MM.1S (cell line): ENCODE data around the gene BMPER.

ENCODE experiments used
- DNase-seq: peaks from one replicate; pipeline ENCODE4 v3.0.0-alpha.2; 2015
- H2AFZ ChIP-seq: fragments of 300-600 bp; sonication (generic); 2 replicates; pipeline ENCODE4 v1.6.0; 2016; ENCODE audit warnings: antibody characterized with exemption, low read length
- H3F3A ChIP-seq: fragments of 300-600 bp; sonication (generic); 2 replicates; pipeline ENCODE4 v1.6.1; 2016; ENCODE audit warnings: mild to moderate bottlenecking, antibody characterized with exemption, low read length, moderate library complexity, mixed read lengths; ENCODE audit not compliant: insufficient read depth
- H3K27ac ChIP-seq: fragments of 300-600 bp; sonication (generic); 2 replicates; pipeline ENCODE4 v1.5.1; 2016; ENCODE audit warnings: mild to moderate bottlenecking, low read length
- H3K27me3 ChIP-seq: fragments of 300-600 bp; sonication (generic); replicated peaks from 2 replicates; pipeline ENCODE4 v1.6.0; 2016; ENCODE audit warnings: low read length; ENCODE audit not compliant: insufficient read depth
- H3K36me3 ChIP-seq: fragments of 300-600 bp; sonication (generic); replicated peaks from 2 replicates; pipeline ENCODE4 v1.6.1; 2016; ENCODE audit warnings: mild to moderate bottlenecking, low read length, mixed read lengths; ENCODE audit not compliant: insufficient read depth
- H3K4me1 ChIP-seq: fragments of 300-600 bp; sonication (generic); 2 replicates; pipeline ENCODE4 v1.6.1; 2016; ENCODE audit warnings: low read length, mixed read lengths
- H3K4me2 ChIP-seq: fragments of 300-600 bp; sonication (generic); 2 replicates; pipeline ENCODE4 v1.6.0; 2016; ENCODE audit warnings: low read depth, low read length
- H3K4me3 ChIP-seq: fragments of 300-600 bp; sonication (generic); 2 replicates; pipeline ENCODE4 v1.5.1; 2016; ENCODE audit warnings: low read length, mixed read lengths
- H3K79me2 ChIP-seq: fragments of 300-600 bp; sonication (generic); 2 replicates; pipeline ENCODE4 v1.6.1; 2016; ENCODE audit warnings: mixed run types, low read length, mixed read lengths
- H3K9ac ChIP-seq: fragments of 300-600 bp; sonication (generic); 2 replicates; pipeline ENCODE4 v1.6.1; 2016; ENCODE audit warnings: low read length, mixed read lengths
- H3K9me2 ChIP-seq: fragments of 300-600 bp; sonication (generic); replicated peaks from 2 replicates; pipeline ENCODE4 v1.6.1; 2016; ENCODE audit warnings: mild to moderate bottlenecking, low read length, mixed read lengths; ENCODE audit not compliant: insufficient read depth
- H3K9me3 ChIP-seq: fragments of 300-600 bp; sonication (generic); replicated peaks from 2 replicates; pipeline ENCODE4 v1.6.1; 2016; ENCODE audit warnings: mild to moderate bottlenecking, low read length, mixed read lengths; ENCODE audit not compliant: insufficient read depth
- H4K20me1 ChIP-seq: fragments of 300-600 bp; sonication (generic); 2 replicates; pipeline ENCODE4 v1.6.1; 2016; ENCODE audit warnings: mild to moderate bottlenecking, low read length, moderate library complexity, mixed read lengths; ENCODE audit not compliant: insufficient read depth
- EZH2 ChIP-seq: fragments of 300-600 bp; sonication (generic); optimal IDR thresholded peaks from 2 replicates; pipeline ENCODE3; 2017; ENCODE audit warnings: low read depth, mild to moderate bottlenecking, antibody characterized with exemption, low read length, mixed read lengths
- EZH2phosphoT487 ChIP-seq: fragments of 300-600 bp; sonication (generic); IDR thresholded peaks from 2 replicates; pipeline ENCODE4 v1.6.1; 2018; ENCODE audit warnings: antibody characterized with exemption, low read length
- TF ChIP-seq, protein P1 (sequence below): fragments of 300-600 bp; sonication (generic); IDR thresholded peaks from 2 replicates; pipeline ENCODE4 v1.5.1; 2016; ENCODE audit warnings: antibody characterized with exemption, low read length, mixed read lengths

The BMPER gene

DNA sequence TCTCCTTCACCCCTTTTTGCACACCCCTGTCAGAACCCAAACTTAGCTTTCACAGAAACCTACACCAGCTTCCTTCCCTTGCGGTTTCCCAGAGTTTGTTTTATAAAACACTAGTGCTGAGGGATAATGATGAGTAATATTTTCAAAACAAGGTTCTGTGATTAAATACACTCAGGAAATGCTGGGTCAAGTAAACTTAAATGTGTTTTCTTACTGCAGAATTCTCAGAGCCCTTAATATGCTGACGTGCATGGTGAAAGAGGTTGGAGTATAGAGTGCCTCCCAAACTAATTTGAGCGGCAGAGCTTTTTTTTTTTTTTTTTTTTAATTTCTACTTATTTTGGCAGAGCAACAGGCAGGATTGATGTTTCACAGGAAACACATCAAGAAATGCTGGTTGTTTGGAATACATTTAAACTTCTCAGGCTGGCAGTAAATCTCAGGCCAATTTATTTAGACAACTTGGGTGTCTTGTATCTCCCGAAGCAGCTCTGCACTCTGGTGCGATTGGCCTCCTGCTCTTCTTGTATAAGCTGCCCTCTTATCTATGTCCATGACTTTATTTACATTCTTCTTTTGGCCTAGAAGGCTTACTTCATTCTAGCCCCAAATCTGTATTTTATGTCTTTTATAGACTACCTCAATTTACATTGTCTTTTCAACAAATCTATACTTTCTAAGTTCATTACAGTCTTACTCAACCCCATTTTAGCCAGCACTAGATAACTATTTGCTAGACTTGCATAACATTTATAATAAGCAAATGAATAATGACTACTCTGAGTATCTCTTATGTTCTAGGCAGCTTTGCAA lies 165.4 kb downstream of the BMPER start:
- Histone ChIP-seq H3K79me2 (no peaks in the 10 kb centered on the region), H3K9me3 (no peaks in the 10 kb centered on the region), H3K27ac (no peak overlapping the region), H3K9ac (no peak overlapping the region), H2AFZ (no peak overlapping the region), H3F3A (no peaks in the 10 kb centered on the region), H3K36me3 (no peaks in the 10 kb centered on the region), H3K9me2 (no peaks in the 10 kb centered on the region), H3K4me3 (no peak overlapping the region), H3K27me3 (no peaks in the 10 kb centered on the region), H3K4me1 (no peaks in the 10 kb centered on the region), H4K20me1 (no peaks in the 10 kb centered on the region), H3K4me2 (no peak overlapping the region)
- no peak for TF ChIP-seq EZH2phosphoT487
- DNase-seq = no peak

DNA sequence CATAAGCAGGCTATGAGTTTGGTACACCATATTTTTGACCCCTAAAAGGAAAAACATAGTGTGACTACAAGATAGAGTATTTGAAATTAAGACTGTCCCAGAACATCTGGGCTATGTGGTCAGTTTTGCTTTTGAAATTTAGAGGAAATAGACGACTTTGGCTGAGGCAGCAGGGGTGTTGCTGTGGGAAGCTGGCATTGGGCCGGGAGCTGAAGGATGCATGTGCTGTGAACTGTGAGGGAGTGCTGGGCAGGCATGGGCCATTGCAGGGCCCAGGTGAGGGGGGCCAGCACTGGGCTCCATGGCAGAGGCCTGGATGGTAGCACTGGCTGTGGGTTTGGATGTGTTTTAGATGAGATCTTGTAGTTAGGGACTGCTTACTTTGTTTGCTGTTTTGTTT lies 168.3 kb downstream of the BMPER start:
- H3K4me1 ChIP-seq = no peaks in the 10 kb centered on the region
- no peaks in the 10 kb centered on the region for H3F3A ChIP-seq
- no peak overlapping the region for H3K4me2 ChIP-seq
- H3K36me3 ChIP-seq = no peaks in the 10 kb centered on the region
- no peaks in the 10 kb centered on the region for H4K20me1 ChIP-seq
- no peak for TF ChIP-seq EZH2
- no peak for TF ChIP-seq EZH2phosphoT487
- TF ChIP-seq, protein P1, sequence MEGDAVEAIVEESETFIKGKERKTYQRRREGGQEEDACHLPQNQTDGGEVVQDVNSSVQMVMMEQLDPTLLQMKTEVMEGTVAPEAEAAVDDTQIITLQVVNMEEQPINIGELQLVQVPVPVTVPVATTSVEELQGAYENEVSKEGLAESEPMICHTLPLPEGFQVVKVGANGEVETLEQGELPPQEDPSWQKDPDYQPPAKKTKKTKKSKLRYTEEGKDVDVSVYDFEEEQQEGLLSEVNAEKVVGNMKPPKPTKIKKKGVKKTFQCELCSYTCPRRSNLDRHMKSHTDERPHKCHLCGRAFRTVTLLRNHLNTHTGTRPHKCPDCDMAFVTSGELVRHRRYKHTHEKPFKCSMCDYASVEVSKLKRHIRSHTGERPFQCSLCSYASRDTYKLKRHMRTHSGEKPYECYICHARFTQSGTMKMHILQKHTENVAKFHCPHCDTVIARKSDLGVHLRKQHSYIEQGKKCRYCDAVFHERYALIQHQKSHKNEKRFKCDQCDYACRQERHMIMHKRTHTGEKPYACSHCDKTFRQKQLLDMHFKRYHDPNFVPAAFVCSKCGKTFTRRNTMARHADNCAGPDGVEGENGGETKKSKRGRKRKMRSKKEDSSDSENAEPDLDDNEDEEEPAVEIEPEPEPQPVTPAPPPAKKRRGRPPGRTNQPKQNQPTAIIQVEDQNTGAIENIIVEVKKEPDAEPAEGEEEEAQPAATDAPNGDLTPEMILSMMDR = no peak
- no peak overlapping the region for H3K27ac ChIP-seq
- no peak for DNase-seq
- no peaks in the 10 kb centered on the region for H3K79me2 ChIP-seq
- no peak overlapping the region for H3K4me3 ChIP-seq
- H3K9me3 ChIP-seq = no peaks in the 10 kb centered on the region
- no peaks in the 10 kb centered on the region for H3K27me3 ChIP-seq
- H3K9ac ChIP-seq = no peak overlapping the region
- no peaks in the 10 kb centered on the region for H3K9me2 ChIP-seq
- H2AFZ ChIP-seq = no peak overlapping the region

DNA sequence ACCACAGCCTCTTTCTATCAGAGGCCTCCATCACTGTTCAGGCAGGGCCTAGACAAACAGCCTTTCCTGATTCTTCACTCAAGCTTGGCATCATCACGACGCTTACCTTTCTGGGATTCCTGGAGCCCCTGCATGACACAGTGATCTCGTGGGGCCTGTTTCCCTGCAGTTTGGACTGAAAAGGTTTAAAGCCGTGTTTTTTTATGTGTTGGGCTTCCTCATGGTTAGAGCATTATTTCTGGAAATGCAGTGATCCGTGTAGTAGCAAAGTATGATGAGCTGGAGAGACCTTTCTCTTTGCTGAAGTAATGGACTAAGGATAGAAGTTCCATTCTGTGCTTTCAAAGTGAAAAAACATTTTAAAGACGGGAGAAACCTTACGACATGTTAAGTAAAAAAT lies 169.1 kb downstream of the BMPER start:
- Histone ChIP-seq H3K9me2 (no peaks in the 10 kb centered on the region), H3K27ac (no peak overlapping the region), H3K4me3 (no peak overlapping the region), H3F3A (no peaks in the 10 kb centered on the region), H2AFZ (no peak overlapping the region), H3K36me3 (no peaks in the 10 kb centered on the region), H3K27me3 (no peaks in the 10 kb centered on the region), H3K9me3 (no peaks in the 10 kb centered on the region), H4K20me1 (no peaks in the 10 kb centered on the region), H3K4me2 (no peak overlapping the region), H3K4me1 (no peaks in the 10 kb centered on the region), H3K9ac (no peak overlapping the region), H3K79me2 (no peaks in the 10 kb centered on the region)
- TF ChIP-seq, protein P1 = no peak
- TF ChIP-seq EZH2 (no peak), EZH2phosphoT487 (no peak)
- DNase-seq = no peak
